HepG2 (cell line): ENCODE data around the gene OR7A10. TPM values are rescaled to one million over a fixed set of nuclear protein-coding genes. Genes with fewer than 3 reads are reported as not detected.
A peak's percentile ranks its signal among the peaks of the same experiment; 100 is the strongest.

Experiments
- ATAC-seq: fragments of 200-7000 bp; cut with Tn5 transposase; 3 replicates; pipeline ENCODE4 v1.9.1; 2020; ENCODE audit warnings: mild to moderate bottlenecking, moderate library complexity
- BruUV-seq: library from RNA; stranded (reverse); fragments of 400-500 nt; replicated peaks from 2 replicates; lab custom pipeline; 2021; lab: Mats Ljungman, UMichigan
- CTCF ChIA-PET: fragments of 300-600 bp; formaldehyde crosslinking; extraction: SDS; loops from one replicate; lab custom pipeline; 2021; ENCODE audit warnings: low total read pairs, inconsistent platforms, low intra/inter-chr PET ratio; lab: Yijun Ruan, JAX
- POLR2A ChIA-PET: fragments of 350-600 bp; sonication (Branson Sonifier 250); formaldehyde crosslinking; loops from one replicate; lab custom pipeline; 2020; ENCODE audit warnings: antibody characterized with exemption, inconsistent platforms; lab: Yijun Ruan, JAX
- DNase-seq: peaks from one replicate; pipeline ENCODE4 v3.0.0-alpha.2; 2015; ENCODE audit warnings: low spot score
- FAIRE-seq: peaks from 3 replicates; lab custom pipeline; 2011; peaks lifted over from hg19 to GRCh38; lab: Jason Lieb, UNC
- H2AFZ ChIP-seq: one replicate; pipeline ENCODE4 v1.6.1; 2011; ENCODE audit warnings: low read length, inconsistent platforms
- H3K27ac ChIP-seq: fragments of 300-600 bp; 3 replicates; pipeline ENCODE4 v1.8.0; 2011; ENCODE audit warnings: mixed run types, mild to moderate bottlenecking, mixed read lengths, low read length, inconsistent platforms; ENCODE audit not compliant: insufficient read depth; ENCODE audit errors: extremely low read length
- H3K27me3 ChIP-seq, 2 experiments: fragments of 200-600 bp in 1 of 2; 2 replicates in 1 of 2; 3 replicates in 1 of 2; pipeline versions ENCODE4 v1.6.0 to v1.8.0; 2011; ENCODE audit warnings: low read length in 2 of 2, mild to moderate bottlenecking in 2 of 2, moderate library complexity in 2 of 2, inconsistent platforms in 1 of 2; ENCODE audit not compliant: insufficient read depth in 2 of 2, control insufficient read depth in 1 of 2
- H3K36me3 ChIP-seq, 2 experiments: fragments of 200-600 bp in 1 of 2; replicated peaks in 1 of 2; 2 replicates in 1 of 2; 3 replicates in 1 of 2; pipeline versions ENCODE4 v1.5.1 to v1.8.0; 2011; ENCODE audit warnings: low read length in 2 of 2, inconsistent platforms in 1 of 2; ENCODE audit not compliant: insufficient read depth in 2 of 2, control insufficient read depth in 1 of 2
- H3K4me1 ChIP-seq: 2 replicates; pipeline ENCODE4 v1.5.1; 2012; ENCODE audit warnings: low read length, inconsistent platforms; ENCODE audit not compliant: insufficient read depth
- H3K4me2 ChIP-seq: 2 replicates; pipeline ENCODE4 v1.6.0; 2011; ENCODE audit warnings: low read depth, low read length, inconsistent platforms
- H3K4me3 ChIP-seq, 3 experiments: fragments of 200-600 bp in 1 of 3; sonication (generic), shearing (Covaris generic) in 1 of 3; replicated peaks in 1 of 3; 2 replicates each; pipeline ENCODE4 v1.5.1; 2011 to 2016; ENCODE audit warnings: low read length in 3 of 3, inconsistent platforms in 2 of 3, low read depth in 2 of 3, mild to moderate bottlenecking in 2 of 3, control low read depth in 1 of 3, mixed read lengths in 1 of 3; ENCODE audit not compliant: insufficient read depth in 1 of 3
- H3K79me2 ChIP-seq: one replicate; pipeline ENCODE4 v1.6.1; 2011; ENCODE audit warnings: low read length, inconsistent platforms; ENCODE audit not compliant: insufficient read depth
- H3K9ac ChIP-seq: 2 replicates; pipeline ENCODE4 v1.6.0; 2011; ENCODE audit warnings: mild to moderate bottlenecking, low read depth, low read length, inconsistent platforms; ENCODE audit not compliant: insufficient read depth
- H3K9me3 ChIP-seq: 2 replicates; pipeline ENCODE4 v1.5.1; 2012; ENCODE audit warnings: mild to moderate bottlenecking, low read length
- H4K20me1 ChIP-seq: 2 replicates; pipeline ENCODE4 v1.6.0; 2011; ENCODE audit warnings: inconsistent platforms, mild to moderate bottlenecking, low read length, moderate library complexity; ENCODE audit not compliant: insufficient read depth
- CCAR2 ChIP-seq: fragments of 200-400 bp; formaldehyde crosslinking; optimal IDR thresholded peaks from 2 replicates; pipeline ENCODE3; 2018; ENCODE audit warnings: low read depth, mild to moderate bottlenecking, low read length, moderate library complexity
- CEBPB ChIP-seq: IDR thresholded peaks from 2 replicates; pipeline ENCODE4 v1.6.1; 2011; ENCODE audit warnings: low read depth, low read length, improper control_type of control experiment, borderline replicate concordance
- CEBPG ChIP-seq: IDR thresholded peaks from 2 replicates; pipeline ENCODE4 v1.6.1; 2016
- FOXA1 ChIP-seq, 2 experiments: fragments of 450-650 bp in 1 of 2; sonication (generic) in 1 of 2; formaldehyde crosslinking in 1 of 2; IDR thresholded peaks; 2 replicates each; pipeline versions ENCODE4 v1.4.0 to v1.6.1; 2016 to 2020; ENCODE audit warnings: missing genetic modification reagents in 1 of 2
- HNF4A ChIP-seq: sonication (generic); formaldehyde crosslinking; IDR thresholded peaks from 2 replicates; pipeline ENCODE4 v1.4.0; 2020; ENCODE audit warnings: missing genetic modification reagents
- HOXA3 ChIP-seq: sonication (generic); formaldehyde crosslinking; IDR thresholded peaks from 2 replicates; pipeline ENCODE4 v1.5.0; 2020; ENCODE audit warnings: missing genetic modification reagents
- PATZ1 ChIP-seq: sonication (generic); formaldehyde crosslinking; IDR thresholded peaks from 2 replicates; pipeline ENCODE4 v1.4.0; 2020; ENCODE audit warnings: missing genetic modification reagents
- PHF20 ChIP-seq: sonication (generic); formaldehyde crosslinking; IDR thresholded peaks from 2 replicates; pipeline ENCODE4 v1.5.0; 2020; ENCODE audit warnings: mild to moderate bottlenecking, missing genetic modification reagents
- PHF8 ChIP-seq: sonication (generic); formaldehyde crosslinking; IDR thresholded peaks from 2 replicates; pipeline ENCODE4 v1.5.0; 2020; ENCODE audit warnings: missing genetic modification reagents
- WGBS: methylation state at CpG from one replicate; pipeline ENCODE4 v1.1.6; 2017; ENCODE audit warnings: low lambda C conversion rate; 5-methylcytosine and 5-hydroxymethylcytosine counted together
- in situ Hi-C: cut with HindIII; loops from 2 replicates; pipeline ENCODE4 v1.10.0; 2017; ENCODE audit warnings: low pct_unique_long_range_greater_than_20kb; ENCODE audit not compliant: extremely low pct_ligation_motif_present
- intact Hi-C: fragments of 100-400 bp; cut with micrococcal nuclease; formaldehyde crosslinking; loops from one replicate; pipeline ENCODE4 v1.10.0; 2022; ENCODE audit not compliant: unreplicated experiment
- polyA plus RNA-seq, 8 experiments: library from polyadenylated mRNA; depleted of rRNA in 3 of 8; stranded (reverse) in 7 of 8; unstranded in 1 of 8; fragments of >200 nt; fragmentation: Illumina TruSeq in 4 of 8; extraction: Trizol in 4 of 8; gene quantifications; 2 replicates each; pipeline versions ENCODE4 v1.2.1 to v1.2.3, GENCODE V29; 2011 to 2016; ENCODE audit warnings: low read depth in 4 of 8, missing spikeins in 1 of 8, mixed read lengths in 1 of 8; ENCODE audit not compliant: insufficient read depth in 1 of 8
- total RNA-seq, 5 experiments: library from RNA; depleted of rRNA; stranded (reverse); fragments of >200 nt; fragmentation: Illumina TruSeq; extraction: Trizol; gene quantifications; 2 replicates each; pipeline ENCODE4 v1.2.3, GENCODE V29; 2016; ENCODE audit warnings: low read depth in 1 of 5

Gene OR7A10
- total and polyA plus RNA-seq, 2 of the 13 experiments (the other 11 are each of a cell fraction or from before 2014, with no cell fraction given): not detected

- ATAC-seq (no peak), FAIRE-seq (no peak), DNase-seq (no peak)
- intact Hi-C loops: no loop called here
- no peak overlapping the region for H3K9ac ChIP-seq
- H3K4me2 ChIP-seq: no peak overlapping the region
- ChIA-PET POLR2A (no interaction called here), CTCF (no interaction called here)
- H3K79me2 ChIP-seq: no peaks in the 10 kb centered on the region
- in situ Hi-C loops: no loop called here
- peak overlapping the region; percentile 15 for H2AFZ ChIP-seq
- no peaks in the 10 kb centered on the region for H3K9me3 ChIP-seq
- no peaks in the 10 kb centered on the region for H3K36me3 ChIP-seq
- no peaks in the 10 kb centered on the region for H4K20me1 ChIP-seq
- H3K27me3 ChIP-seq: no peaks in the 10 kb centered on the region
- no TSS peak for BruUV-seq
- H3K4me1 ChIP-seq: no peaks in the 10 kb centered on the region
- no peak overlapping the region for H3K27ac ChIP-seq
- TF ChIP-seq CEBPG (CRISPR knock-in tag) (peak; percentile 27; the same call in 1 of the 2 replicates), CEBPB (peak; percentile 65; the same call in 1 of the 2 replicates), PHF20 (no peak)
- H3K4me3 ChIP-seq: no peak overlapping the region
- 13% methylated on average over 2 of the region's 2 CpGs for WGBS
These were observed 33.6 kb downstream of the OR7A10 start for GRCh38 chr19:14814982-14815652.

DNA sequence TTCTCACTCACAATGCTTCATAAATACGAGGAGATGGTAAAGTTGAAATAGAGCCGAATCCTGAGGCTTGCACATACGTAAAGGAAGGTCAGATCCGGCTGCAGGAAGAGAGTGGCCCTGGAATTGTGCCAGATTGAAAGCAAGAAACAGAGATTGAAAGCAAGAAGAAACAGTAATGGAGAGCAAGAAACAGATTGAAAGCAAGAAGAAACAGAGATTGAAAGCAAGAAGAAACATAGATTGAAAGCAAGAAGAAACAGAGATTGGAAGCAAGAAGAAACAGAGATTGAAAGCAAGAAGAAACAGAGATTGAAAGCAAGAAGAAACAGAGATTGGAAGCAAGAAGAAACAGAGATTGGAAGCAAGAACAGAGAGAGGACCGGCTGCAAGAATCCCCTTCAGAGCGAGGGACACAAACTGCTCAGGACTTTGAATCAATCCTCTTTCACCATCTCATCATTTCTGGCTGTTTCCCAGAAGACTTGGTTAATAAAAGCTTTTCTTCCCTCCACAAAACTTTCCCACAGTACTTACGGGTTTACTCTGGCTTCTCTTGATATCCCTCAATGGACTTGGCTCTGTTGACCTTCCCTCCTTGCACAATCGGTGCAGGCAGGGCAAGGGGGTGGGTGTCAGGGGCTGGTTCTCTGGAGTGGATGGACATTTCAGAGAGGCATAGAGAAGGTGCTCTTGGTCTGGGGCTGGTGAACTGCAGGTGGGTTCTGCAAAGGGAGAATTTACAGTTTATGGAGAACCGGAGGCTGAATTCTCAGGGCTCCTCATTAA is 39.3 kb downstream of the OR7A10 start:
- in situ Hi-C loops: no loop called here
- ChIA-PET POLR2A (no interaction called here), CTCF (no interaction called here)
- FAIRE-seq (peak; percentile 76), ATAC-seq (peak; percentile 66), DNase-seq (peak; percentile 25)
- Histone ChIP-seq H3K79me2 (no peaks in the 10 kb centered on the region), H3K9ac (no peak overlapping the region), H2AFZ (no peak overlapping the region), H3K27me3 (no peaks in the 10 kb centered on the region; a peak in 1 of 5 replicates), H3K27ac (no peak overlapping the region), H3K4me3 (no peak overlapping the region), H3K4me2 (peak overlapping the region; percentile 16; the same call in 1 of the 2 replicates), H3K4me1 (peaks cover 13% of the 10 kb centered on the region), H4K20me1 (no peaks in the 10 kb centered on the region), H3K9me3 (no peaks in the 10 kb centered on the region), H3K36me3 (no peaks in the 10 kb centered on the region)
- intact Hi-C loops: no loop called here
- 1% methylated on average over 9 of the region's 9 CpGs for WGBS
- TF ChIP-seq HNF4A (peak; percentile 72), CCAR2 (no peak), CEBPB (peak; percentile 86), CEBPG (CRISPR knock-in tag) (peak; percentile 65), PHF8 (CRISPR knock-in tag) (no peak), PATZ1 (peak; percentile 36; the same call in 1 of the 2 replicates), FOXA1 (IDR thresholded peaks at IDR 0.05) (no peak), FOXA1 (CRISPR knock-in tag; IDR thresholded peaks at IDR 0.05) (peak; percentile 32; the same call in 1 of the 2 replicates), HOXA3 (CRISPR knock-in tag) (no peak)
- no TSS peak for BruUV-seq
